SU-DHL-6 (cell line): ENCODE results near the gene FSHR.

Experiments used
- CTCF ChIP-seq: fragments of 200-600 bp; sonication (generic); IDR thresholded peaks from one replicate; pipeline ENCODE4 v1.5.1; 2017; ENCODE audit warnings: antibody characterized with exemption, mild to moderate bottlenecking, low read length, moderate library complexity; ENCODE audit not compliant: insufficient read depth, poor library complexity, severe bottlenecking
- EZH2phosphoT487 ChIP-seq: fragments of 200-600 bp; sonication (generic), shearing (Covaris generic); conservative IDR thresholded peaks from 2 replicates; pipeline ENCODE4 v1.6.1; 2018; ENCODE audit warnings: mild to moderate bottlenecking, antibody characterized with exemption, low read length, moderate library complexity, mixed read lengths

- TF ChIP-seq CTCF (no peak), EZH2phosphoT487 (no peak)
Measured at GRCh38 chr2:48915227-48915626, 239.1 kb downstream of the FSHR start.
